IgD-negative memory B cell (primary cell): ENCODE results near the gene TAB3. TPM values are rescaled to one million over a fixed set of nuclear protein-coding genes. Genes with fewer than 3 reads are reported as not detected.
"Not testable (repeated sequence)": the region's sequence is repeated elsewhere in the genome, so short reads cannot be mapped to it uniquely, and the experiment has no call there.

Source experiments
- H3K27ac Mint-ChIP-seq, 3 donors: one replicate each; pipeline ENCODE4 v1.8.0; 2020 to 2022; ENCODE audit warnings: mild to moderate bottlenecking in 3 of 3, mixed read lengths in 3 of 3, moderate library complexity in 1 of 3
- H3K27me3 Mint-ChIP-seq: one replicate; pipeline ENCODE4 v1.8.0; 2021; ENCODE audit warnings: mixed read lengths
- H3K36me3 Mint-ChIP-seq: one replicate; pipeline ENCODE4 v1.8.0; 2020; ENCODE audit warnings: mild to moderate bottlenecking, mixed read lengths
- H3K4me1 Mint-ChIP-seq, 3 donors: one replicate each; pipeline ENCODE4 v1.8.0; 2020 to 2022; ENCODE audit warnings: mixed read lengths in 3 of 3, mild to moderate bottlenecking in 1 of 3
- H3K4me3 Mint-ChIP-seq, 4 donors: one replicate each; pipeline ENCODE4 v1.8.0; 2020 to 2022; ENCODE audit warnings: mild to moderate bottlenecking in 4 of 4, mixed read lengths in 4 of 4, moderate library complexity in 3 of 4
- H3K9me3 Mint-ChIP-seq, 3 donors: one replicate each; pipeline ENCODE4 v1.8.0; 2020 to 2021; ENCODE audit warnings: mixed read lengths in 3 of 3, mild to moderate bottlenecking in 1 of 3
- polyA plus RNA-seq: library from polyadenylated mRNA; unstranded; fragments of 300-500 nt; fragmentation: Illumina TruSeq; gene quantifications from one replicate; pipeline ENCODE4 v1.2.3, GENCODE V29; 2021

TAB3 gene
- polyA plus RNA-seq, 1 donor from 2014 or later, result 4.6 TPM

GRCh38 chrX:30816079-30816478 lies 73.0 kb downstream of the TAB3 start:
- peaks cover 10 to 25% (median 19%) of the 10 kb centered on the region in 3 donors for H3K4me1 Mint-ChIP-seq
- H3K9me3 Mint-ChIP-seq, result peaks cover 0 to 3% (median 3%) of the 10 kb centered on the region in 3 donors
- no peaks in the 10 kb centered on the region for H3K36me3 Mint-ChIP-seq
- no peak overlapping the region for H3K27ac Mint-ChIP-seq
- no peaks in the 10 kb centered on the region for H3K27me3 Mint-ChIP-seq
- no peak overlapping the region for H3K4me3 Mint-ChIP-seq

- Mint-ChIP-seq H3K4me1 (peaks cover 10 to 25% (median 19%) of the 10 kb centered on the region in 3 donors), H3K36me3 (no peaks in the 10 kb centered on the region), H3K9me3 (peaks cover 0 to 3% (median 3%) of the 10 kb centered on the region in 3 donors), H3K27me3 (no peaks in the 10 kb centered on the region), H3K27ac (no peak overlapping the region), H3K4me3 (no peak overlapping the region)
Observed at GRCh38 chrX:30814978-30815377, 74.1 kb downstream of the TAB3 start.

GRCh38 chrX:30812326-30812725 lies 76.7 kb downstream of the TAB3 start:
- Mint-ChIP-seq H3K9me3 (peaks cover 0 to 3% (median 0%) of the 10 kb centered on the region in 3 donors), H3K36me3 (peaks cover 2% of the 10 kb centered on the region), H3K27ac (no peak overlapping the region), H3K4me3 (peak overlapping the region in 1 of 4 donors; percentile 9), H3K4me1 (peaks cover 8 to 17% (median 14%) of the 10 kb centered on the region in 3 donors), H3K27me3 (no peaks in the 10 kb centered on the region)

- no peak overlapping the region for H3K4me3 Mint-ChIP-seq
Observed at GRCh38 chrX:30806187-30806728, 82.8 kb downstream of the TAB3 start.

GRCh38 chrX:30804462-30804861 lies 84.6 kb downstream of the TAB3 start:
- H3K4me1 Mint-ChIP-seq, result no peaks in the 10 kb centered on the region
- H3K4me3 Mint-ChIP-seq, result no peak overlapping the region
- H3K27ac Mint-ChIP-seq, result no peak overlapping the region
- no peaks in the 10 kb centered on the region for H3K9me3 Mint-ChIP-seq
- peaks cover 2% of the 10 kb centered on the region for H3K36me3 Mint-ChIP-seq
- no peaks in the 10 kb centered on the region for H3K27me3 Mint-ChIP-seq

More at GRCh38 chrX:30806187-30806728, 82.8 kb downstream of the TAB3 start:
- H3K4me1 Mint-ChIP-seq, result peaks cover 0 to 2% (median 0%) of the 10 kb centered on the region in 3 donors
- H3K36me3 Mint-ChIP-seq, result peaks cover 2% of the 10 kb centered on the region
- H3K27me3 Mint-ChIP-seq, result no peaks in the 10 kb centered on the region
- no peak overlapping the region for H3K27ac Mint-ChIP-seq
- no peaks in the 10 kb centered on the region for H3K9me3 Mint-ChIP-seq

- Mint-ChIP-seq H3K9me3 (no peaks in the 10 kb centered on the region), H3K4me3 (no peak overlapping the region), H3K27ac (no peak overlapping the region), H3K27me3 (no peaks in the 10 kb centered on the region), H3K36me3 (no peaks in the 10 kb centered on the region), H3K4me1 (no peaks in the 10 kb centered on the region)
Observed at GRCh38 chrX:30800901-30801300, 88.2 kb downstream of the TAB3 start.

GRCh38 chrX:30799327-30799726 lies 89.7 kb downstream of the TAB3 start:
- no peak overlapping the region for H3K27ac Mint-ChIP-seq
- H3K36me3 Mint-ChIP-seq, result no peaks in the 10 kb centered on the region
- no peaks in the 10 kb centered on the region for H3K9me3 Mint-ChIP-seq
- H3K27me3 Mint-ChIP-seq, result no peaks in the 10 kb centered on the region
- no peaks in the 10 kb centered on the region for H3K4me1 Mint-ChIP-seq
- no peak overlapping the region for H3K4me3 Mint-ChIP-seq

GRCh38 chrX:30798810-30799209 lies 90.2 kb downstream of the TAB3 start:
- Mint-ChIP-seq H3K36me3 (no peaks in the 10 kb centered on the region), H3K9me3 (no peaks in the 10 kb centered on the region), H3K27ac (no peak overlapping the region), H3K27me3 (no peaks in the 10 kb centered on the region), H3K4me1 (no peaks in the 10 kb centered on the region), H3K4me3 (no peak overlapping the region)

- H3K4me3 Mint-ChIP-seq, H3K9me3 Mint-ChIP-seq, H3K36me3 Mint-ChIP-seq, H3K27me3 Mint-ChIP-seq, H3K4me1 Mint-ChIP-seq, H3K27ac Mint-ChIP-seq: not testable (repeated sequence)
Observed at GRCh38 chrX:30797301-30797700, 91.8 kb downstream of the TAB3 start.

GRCh38 chrX:30795981-30796958 lies 92.8 kb downstream of the TAB3 start:
- H3K27me3 Mint-ChIP-seq, result no peaks in the 10 kb centered on the region
- H3K4me3 Mint-ChIP-seq, result no peak overlapping the region
- peaks cover 0 to 3% (median 0%) of the 10 kb centered on the region in 3 donors for H3K9me3 Mint-ChIP-seq
- no peaks in the 10 kb centered on the region for H3K4me1 Mint-ChIP-seq
- H3K36me3 Mint-ChIP-seq, result no peaks in the 10 kb centered on the region
- H3K27ac Mint-ChIP-seq, result no peak overlapping the region

GRCh38 chrX:30794497-30794896 lies 94.6 kb downstream of the TAB3 start:
- no peak overlapping the region for H3K27ac Mint-ChIP-seq
- H3K4me3 Mint-ChIP-seq, result no peak overlapping the region
- no peaks in the 10 kb centered on the region for H3K4me1 Mint-ChIP-seq
- peaks cover 0 to 4% (median 3%) of the 10 kb centered on the region in 3 donors for H3K9me3 Mint-ChIP-seq
- no peaks in the 10 kb centered on the region for H3K27me3 Mint-ChIP-seq
- H3K36me3 Mint-ChIP-seq, result no peaks in the 10 kb centered on the region

GRCh38 chrX:30793767-30794103 lies 95.3 kb downstream of the TAB3 start:
- no peak overlapping the region for H3K27ac Mint-ChIP-seq
- no peaks in the 10 kb centered on the region for H3K4me1 Mint-ChIP-seq
- no peak overlapping the region for H3K4me3 Mint-ChIP-seq
- no peaks in the 10 kb centered on the region for H3K27me3 Mint-ChIP-seq
- H3K36me3 Mint-ChIP-seq, result no peaks in the 10 kb centered on the region
- peaks cover 0 to 4% (median 3%) of the 10 kb centered on the region in 3 donors for H3K9me3 Mint-ChIP-seq

- H3K27me3 Mint-ChIP-seq, result no peaks in the 10 kb centered on the region
- no peak overlapping the region for H3K4me3 Mint-ChIP-seq
- no peaks in the 10 kb centered on the region for H3K36me3 Mint-ChIP-seq
- no peak overlapping the region for H3K27ac Mint-ChIP-seq
- H3K9me3 Mint-ChIP-seq, result peaks cover 0 to 6% (median 4%) of the 10 kb centered on the region in 3 donors
- no peaks in the 10 kb centered on the region for H3K4me1 Mint-ChIP-seq
Observed at GRCh38 chrX:30793075-30793766, 95.8 kb downstream of the TAB3 start.

GRCh38 chrX:30791296-30792278 lies 97.5 kb downstream of the TAB3 start:
- no peak overlapping the region for H3K4me3 Mint-ChIP-seq
- no peaks in the 10 kb centered on the region for H3K4me1 Mint-ChIP-seq
- H3K27ac Mint-ChIP-seq, result no peak overlapping the region
- H3K27me3 Mint-ChIP-seq, result no peaks in the 10 kb centered on the region
- peaks cover 0 to 6% (median 4%) of the 10 kb centered on the region in 3 donors for H3K9me3 Mint-ChIP-seq
- H3K36me3 Mint-ChIP-seq, result no peaks in the 10 kb centered on the region
